ENCODE measurements around the gene MRPL44. TPM values are rescaled to one million over a fixed set of nuclear protein-coding genes. Genes with fewer than 3 reads are reported as not detected.

Gene MRPL44
- total and polyA plus RNA-seq, 2 donors (not counting 1 experiment from before 2014, with no cell fraction given) = 8.9 to 26.7 TPM

DNA sequence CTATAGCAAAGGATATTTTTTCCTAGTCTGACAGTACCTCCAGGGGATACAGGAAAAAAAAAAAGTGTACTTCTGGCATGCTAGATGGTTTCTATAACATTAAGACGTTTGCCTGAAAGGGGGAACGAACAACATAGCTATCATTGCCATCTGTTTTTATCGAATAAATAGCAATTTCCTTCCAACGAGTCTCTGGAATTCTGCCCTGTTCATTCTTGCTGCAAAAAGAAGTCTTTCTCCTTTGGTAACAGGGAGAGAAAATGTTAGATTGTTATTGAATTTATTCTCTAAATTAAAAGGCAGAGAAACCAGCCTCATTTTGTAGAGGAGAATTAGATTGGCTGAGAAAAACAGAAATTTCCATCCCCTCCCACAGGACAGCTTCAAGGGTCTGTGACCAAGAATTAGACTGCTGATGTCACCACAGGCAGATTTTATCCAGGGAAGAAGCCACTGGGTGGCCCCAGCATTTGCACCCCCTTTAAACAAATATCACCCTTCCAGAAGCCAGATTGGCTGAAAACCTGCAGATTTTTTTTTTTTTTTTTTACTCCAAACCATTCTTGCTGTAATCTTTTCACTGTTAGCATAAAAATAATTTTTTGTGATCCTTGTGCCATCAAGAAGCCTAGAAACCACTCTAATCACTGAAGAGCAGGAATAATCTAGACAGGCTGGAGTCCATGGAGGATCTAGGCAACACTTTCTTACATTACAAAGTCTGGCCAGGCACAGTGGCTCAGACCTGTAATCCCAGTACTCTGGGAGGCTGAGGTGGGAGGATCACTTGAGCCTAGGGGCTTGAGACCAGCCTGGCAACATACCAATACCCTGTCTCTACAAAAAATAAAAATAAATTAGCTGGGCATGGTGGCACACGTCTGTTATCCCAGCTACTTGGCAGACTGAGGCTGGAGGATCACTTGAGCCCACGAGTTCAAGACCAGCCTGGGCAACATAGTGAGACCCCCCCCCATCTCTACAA, 24.2 kb upstream of the MRPL44 start:
- H4K20me1 ChIP-seq (ENCODE audit: control insufficient read depth, insufficient read depth, low read length, poor library complexity, severe bottlenecking) = peaks cover 32% of the 10 kb centered on the region
- ChIA-PET CTCF (interaction anchor here (0.7 kb wide), 2 partner anchors 37 to 208 kb away, joined by 3 to 4 read pairs; no protein-coding TSS in a partner anchor), POLR2A (interaction anchor here (0.7 kb wide), 1 partner anchor 37 kb away, joined by 3 read pairs; no protein-coding TSS in a partner anchor)
- peaks cover 89% of the 10 kb centered on the region for H3K79me2 ChIP-seq (ENCODE audit: control insufficient read depth, insufficient read depth, low read length)
- H3K36me3 ChIP-seq (replicated peaks in 1 of 2; ENCODE audit: control extremely low read depth in 1 of 2, control insufficient read depth in 1 of 2, extremely low read depth in 1 of 2, insufficient read depth in 2 of 2, low read length in 1 of 2) = no peaks in the 10 kb centered on the region
- no peaks in the 10 kb centered on the region for H3K27me3 Mint-ChIP-seq
- intact Hi-C loops (cut with micrococcal nuclease) = no loop called here
- H3K27ac Mint-ChIP-seq = no peak overlapping the region
- TF ChIP-seq CTCF (IDR thresholded peaks at IDR 0.05) (no peak), EZH2 (IDR thresholded peaks at IDR 0.05; ENCODE audit: borderline replicate concordance, insufficient read depth, low read depth, low read length, poor library complexity, severe bottlenecking) (no peak)
- WGBS (ENCODE audit: insufficient coverage) = 100% methylated on average over 1 of the region's 6 CpGs
- H3K4me1 ChIP-seq (ENCODE audit: control insufficient read depth in 2 of 2, insufficient read depth in 2 of 2, low read length in 2 of 2) = peaks cover 20 to 26% of the 10 kb centered on the region in 2 donors
- H3K4me3 ChIP-seq (ENCODE audit: control extremely low read depth in 1 of 5, extremely low read depth in 1 of 5, insufficient read depth in 1 of 5, low read depth in 2 of 5, low read length in 4 of 5) = no peak overlapping the region
- peaks cover 0 to 3% (median 0%) of the 10 kb centered on the region in 3 donors for H3K9me3 ChIP-seq (ENCODE audit: control extremely low read depth in 1 of 3, control insufficient read depth in 2 of 3, insufficient read depth in 1 of 3, low read length in 2 of 3)
- peak overlapping the region in 1 of 2 donors; percentile 6 for H3K27ac ChIP-seq (ENCODE audit: low read length in 2 of 2)
- no peak overlapping the region for H2AFZ ChIP-seq (ENCODE audit: insufficient read depth, low read depth, low read length, poor library complexity, severe bottlenecking)
- H3K27me3 ChIP-seq (replicated peaks in 1 of 4; ENCODE audit: control extremely low read depth in 1 of 4, control insufficient read depth in 3 of 4, insufficient read depth in 4 of 4, low read length in 3 of 4) = no peaks in the 10 kb centered on the region
- DNase-seq = no peak
- ATAC-seq (ENCODE audit: low read depth) = no peak
- H3K4me1 Mint-ChIP-seq = peaks cover 67% of the 10 kb centered on the region
- H3K9ac ChIP-seq (ENCODE audit: low read length) = no peak overlapping the region
- H3K4me2 ChIP-seq (replicated peaks; ENCODE audit: low read depth, low read length, poor library complexity, severe bottlenecking) = no peak overlapping the region
- peaks cover under 1% of the 10 kb centered on the region for H3K9me3 Mint-ChIP-seq (ENCODE audit: insufficient read depth)
- no peak overlapping the region for H3K4me3 Mint-ChIP-seq

- WGBS (ENCODE audit: insufficient coverage) = 96% methylated on average over 4 of the region's 6 CpGs
- Mint-ChIP-seq H3K27ac (no peak overlapping the region), H3K4me1 (peaks cover 73% of the 10 kb centered on the region), H3K27me3 (no peaks in the 10 kb centered on the region), H3K4me3 (no peak overlapping the region), H3K9me3 (ENCODE audit: insufficient read depth) (peaks cover 7% of the 10 kb centered on the region)
- peaks cover 0 to 7% (median 4%) of the 10 kb centered on the region in 3 donors for H3K9me3 ChIP-seq (ENCODE audit: control extremely low read depth in 1 of 3, control insufficient read depth in 2 of 3, insufficient read depth in 1 of 3, low read length in 2 of 3)
- TF ChIP-seq CTCF (IDR thresholded peaks at IDR 0.05) = no peak
- TF ChIP-seq EZH2 (IDR thresholded peaks at IDR 0.05; ENCODE audit: borderline replicate concordance, insufficient read depth, low read depth, low read length, poor library complexity, severe bottlenecking) = no peak
- H3K27ac ChIP-seq (ENCODE audit: low read length in 2 of 2) = no peak overlapping the region
- no peak overlapping the region for H3K9ac ChIP-seq (ENCODE audit: low read length)
- H3K79me2 ChIP-seq (ENCODE audit: control insufficient read depth, insufficient read depth, low read length) = peaks cover 96% of the 10 kb centered on the region
- ChIA-PET CTCF (interaction anchor here (0.9 kb wide), 1 partner anchor 58 kb away, joined by 3 read pairs; no protein-coding TSS in a partner anchor), POLR2A (no interaction called here)
- H3K4me1 ChIP-seq (ENCODE audit: control insufficient read depth in 2 of 2, insufficient read depth in 2 of 2, low read length in 2 of 2) = peaks cover 25 to 36% of the 10 kb centered on the region in 2 donors
- ATAC-seq (ENCODE audit: low read depth) (no peak), DNase-seq (no peak)
- no peak overlapping the region for H2AFZ ChIP-seq (ENCODE audit: insufficient read depth, low read depth, low read length, poor library complexity, severe bottlenecking)
- H4K20me1 ChIP-seq (ENCODE audit: control insufficient read depth, insufficient read depth, low read length, poor library complexity, severe bottlenecking) = peaks cover 42% of the 10 kb centered on the region
- intact Hi-C loops (cut with micrococcal nuclease) = no loop called here
- no peak overlapping the region for H3K4me3 ChIP-seq (ENCODE audit: control extremely low read depth in 1 of 5, extremely low read depth in 1 of 5, insufficient read depth in 1 of 5, low read depth in 2 of 5, low read length in 4 of 5)
- no peaks in the 10 kb centered on the region for H3K36me3 ChIP-seq (replicated peaks in 1 of 2; ENCODE audit: control extremely low read depth in 1 of 2, control insufficient read depth in 1 of 2, extremely low read depth in 1 of 2, insufficient read depth in 2 of 2, low read length in 1 of 2)
- H3K4me2 ChIP-seq (replicated peaks; ENCODE audit: low read depth, low read length, poor library complexity, severe bottlenecking) = no peak overlapping the region
- no peaks in the 10 kb centered on the region for H3K27me3 ChIP-seq (replicated peaks in 1 of 4; ENCODE audit: control extremely low read depth in 1 of 4, control insufficient read depth in 3 of 4, insufficient read depth in 4 of 4, low read length in 3 of 4)
Measured at GRCh38 chr2:223934870-223935269, 22.4 kb upstream of the MRPL44 start.
